ENCODE measurements around the gene C1RL. TPM values are rescaled to one million over a fixed set of nuclear protein-coding genes. Genes with fewer than 3 reads are reported as not detected.

Gene C1RL
- total and polyA plus RNA-seq, 11 donors: 5.4 to 27.1 (median 7.9) TPM

- peak overlapping the region; percentile 50 to 78 (median 64) for H3K4me3 ChIP-seq
- intact Hi-C loops (cut with DNase I): no loop called here
These were observed 20.4 kb upstream of the C1RL start for GRCh38 chr12:7129287-7129871.

DNA sequence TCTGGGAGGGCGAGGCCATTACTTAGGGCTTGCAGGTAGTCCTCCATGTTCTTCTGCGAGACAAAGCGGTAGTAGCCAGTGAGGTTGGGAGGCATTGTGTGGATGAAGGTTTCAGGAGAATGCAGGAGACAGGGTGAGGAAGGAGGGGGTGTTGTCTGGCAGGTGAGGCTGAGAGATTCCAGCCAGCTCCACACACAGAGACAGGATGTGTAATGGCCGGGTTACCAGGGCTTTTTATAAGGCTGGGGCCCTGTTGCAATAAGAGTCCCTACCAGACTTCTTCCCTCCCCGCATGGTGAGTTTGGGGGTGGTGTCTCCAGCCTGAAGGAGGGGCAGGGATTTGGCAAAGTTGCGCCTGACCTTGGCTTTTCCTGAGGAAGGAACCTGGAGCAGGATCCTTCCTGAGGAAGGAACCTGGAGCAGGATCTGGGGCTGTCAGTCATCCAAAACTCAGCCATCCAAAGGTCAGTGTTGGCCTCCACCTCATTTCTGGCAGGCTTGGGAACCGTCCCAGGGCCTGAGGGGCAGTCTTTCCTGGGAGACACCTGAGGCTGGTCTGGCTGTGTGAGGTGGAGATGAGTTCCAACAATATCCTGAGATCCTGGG lies 19.8 kb upstream of the C1RL start, which contains the start of gene RBP5:
Gene RBP5, minus strand, starts transcription at position 209 of the 606 bp plus-strand sequence. Its CDS starts 114 bp downstream, at position 95.
- TF ChIP-seq CTCF (IDR thresholded peaks at IDR 0.05) (no peak), POLR2A (IDR thresholded peaks at IDR 0.05) (no peak)
- Histone ChIP-seq H3K27ac (peak within 1 kb of the TSS in 10 of 12 donors; percentile 6 to 70 (median 40)), H3K9me3 (no peaks in the 10 kb centered on the region), H3K4me1 (peaks cover 0 to 29% (median 20%) of the 10 kb centered on the region in 12 donors), H3K36me3 (no peaks in the 10 kb centered on the region), H3K27me3 (peaks cover 0 to 19% (median 0%) of the 10 kb centered on the region in 9 donors), H3K4me3 (peak within 1 kb of the TSS; percentile 50 to 78 (median 64))
- DNase-seq: no peak
- ATAC-seq: no peak
- WGBS, 4 donors: 47 to 65% (median 58%) methylated on average over 6 to 7 of the region's 7 CpGs
- intact Hi-C loops (cut with DNase I): no loop called here

More at GRCh38 chr12:7129287-7129871, 20.4 kb upstream of the C1RL start:
- 6 to 14% (median 8%) methylated on average over 15 to 19 of the region's 19 CpGs for WGBS, 4 donors
- no peak for DNase-seq
- Histone ChIP-seq H3K4me1 (peaks cover 0 to 29% (median 19%) of the 10 kb centered on the region in 12 donors), H3K36me3 (peaks cover 0 to 5% (median 0%) of the 10 kb centered on the region in 9 donors), H3K9me3 (no peaks in the 10 kb centered on the region), H3K27me3 (peaks cover 0 to 19% (median 0%) of the 10 kb centered on the region in 9 donors), H3K27ac (peak overlapping the region in 10 of 12 donors; percentile 6 to 70 (median 40))
- TF ChIP-seq POLR2A (IDR thresholded peaks at IDR 0.05) (no peak), CTCF (IDR thresholded peaks at IDR 0.05) (no peak)
- no peak for ATAC-seq

GRCh38 chr12:7127916-7128626 lies 19.1 kb upstream of the C1RL start:
- no peak overlapping the region for H3K4me3 ChIP-seq

More at GRCh38 chr12:7127916-7128626, 19.1 kb upstream of the C1RL start:
- Histone ChIP-seq H3K9me3 (no peaks in the 10 kb centered on the region), H3K36me3 (no peaks in the 10 kb centered on the region), H3K4me1 (peaks cover 0 to 36% (median 24%) of the 10 kb centered on the region in 12 donors), H3K27me3 (peaks cover 0 to 19% (median 0%) of the 10 kb centered on the region in 9 donors), H3K27ac (no peak overlapping the region)
- DNase-seq (no peak), ATAC-seq (no peak)
- no peak for TF ChIP-seq POLR2A (IDR thresholded peaks at IDR 0.05)
- TF ChIP-seq CTCF (IDR thresholded peaks at IDR 0.05): no peak
- intact Hi-C loops (cut with DNase I): no loop called here
- 88 to 96% (median 89%) methylated on average over 16 to 17 of the region's 17 CpGs for WGBS, 4 donors

Measured in heart left ventricle (tissue), 16 donors.